Chondrocyte (in vitro differentiated cells): Measurements from ENCODE around the gene HES1. TPM values are rescaled to one million over a fixed set of nuclear protein-coding genes. Genes with fewer than 3 reads are reported as not detected.
A peak's percentile ranks its signal among the peaks of the same experiment; 100 is the strongest.
"Not testable (repeated sequence)": the region's sequence is repeated elsewhere in the genome, so short reads cannot be mapped to it uniquely, and the experiment has no call there.

Source experiments
- DNase-seq: peaks from one replicate; pipeline ENCODE4 v3.0.0; 2021; ENCODE audit warnings: mixed read lengths, low spot score
- H3K27ac Mint-ChIP-seq: one replicate; pipeline ENCODE4 v1.8.0; 2021; ENCODE audit warnings: mild to moderate bottlenecking, moderate library complexity, mixed read lengths; ENCODE audit not compliant: unreplicated experiment
- H3K27me3 Mint-ChIP-seq: 2 replicates; pipeline ENCODE4 v1.8.0; 2021; ENCODE audit warnings: low read depth, mixed read lengths
- H3K36me3 Mint-ChIP-seq: 2 replicates; pipeline ENCODE4 v1.8.0; 2021; ENCODE audit warnings: low read depth, mixed read lengths
- H3K4me1 Mint-ChIP-seq: 2 replicates; pipeline ENCODE4 v1.8.0; 2021; ENCODE audit warnings: low read depth, mild to moderate bottlenecking, mixed read lengths
- H3K4me3 Mint-ChIP-seq: one replicate; pipeline ENCODE4 v1.8.0; 2021; ENCODE audit warnings: mild to moderate bottlenecking, moderate library complexity, mixed read lengths; ENCODE audit not compliant: unreplicated experiment
- H3K9me3 Mint-ChIP-seq: 2 replicates; pipeline ENCODE4 v1.8.0; 2021; ENCODE audit warnings: low read depth, mixed read lengths
- total RNA-seq: library from RNA; stranded (reverse); gene quantifications from 3 replicates; pipeline ENCODE4 v1.2.1, GENCODE V29; 2021
- TF ChIP-seq, protein P1 (sequence below): fragments of 200-600 bp; sonication (generic); IDR thresholded peaks from 2 replicates; pipeline ENCODE4 v1.5.0; 2021; ENCODE audit warnings: antibody characterized with exemption, mild to moderate bottlenecking, moderate library complexity

Gene HES1
- total RNA-seq, 1 donor from 2014 or later = 31.2 TPM

GRCh38 chr3:194089357-194090177, 46.4 kb upstream of the HES1 start:
- peaks cover 54% of the 10 kb centered on the region for H3K4me1 Mint-ChIP-seq

GRCh38 chr3:194090178-194090555, 45.8 kb upstream of the HES1 start:
- H3K9me3 Mint-ChIP-seq, H3K4me3 Mint-ChIP-seq, DNase-seq, H3K27me3 Mint-ChIP-seq, H3K36me3 Mint-ChIP-seq: not testable (repeated sequence)
- Mint-ChIP-seq H3K27ac (peak overlapping the region; percentile 51), H3K4me1 (peaks cover 50% of the 10 kb centered on the region)

More at GRCh38 chr3:194089357-194090177, 46.4 kb upstream of the HES1 start:
- TF ChIP-seq, protein P1, sequence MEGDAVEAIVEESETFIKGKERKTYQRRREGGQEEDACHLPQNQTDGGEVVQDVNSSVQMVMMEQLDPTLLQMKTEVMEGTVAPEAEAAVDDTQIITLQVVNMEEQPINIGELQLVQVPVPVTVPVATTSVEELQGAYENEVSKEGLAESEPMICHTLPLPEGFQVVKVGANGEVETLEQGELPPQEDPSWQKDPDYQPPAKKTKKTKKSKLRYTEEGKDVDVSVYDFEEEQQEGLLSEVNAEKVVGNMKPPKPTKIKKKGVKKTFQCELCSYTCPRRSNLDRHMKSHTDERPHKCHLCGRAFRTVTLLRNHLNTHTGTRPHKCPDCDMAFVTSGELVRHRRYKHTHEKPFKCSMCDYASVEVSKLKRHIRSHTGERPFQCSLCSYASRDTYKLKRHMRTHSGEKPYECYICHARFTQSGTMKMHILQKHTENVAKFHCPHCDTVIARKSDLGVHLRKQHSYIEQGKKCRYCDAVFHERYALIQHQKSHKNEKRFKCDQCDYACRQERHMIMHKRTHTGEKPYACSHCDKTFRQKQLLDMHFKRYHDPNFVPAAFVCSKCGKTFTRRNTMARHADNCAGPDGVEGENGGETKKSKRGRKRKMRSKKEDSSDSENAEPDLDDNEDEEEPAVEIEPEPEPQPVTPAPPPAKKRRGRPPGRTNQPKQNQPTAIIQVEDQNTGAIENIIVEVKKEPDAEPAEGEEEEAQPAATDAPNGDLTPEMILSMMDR = no peak
- DNase-seq = no peak
- Mint-ChIP-seq H3K36me3 (no peaks in the 10 kb centered on the region), H3K27me3 (peaks cover 3% of the 10 kb centered on the region), H3K9me3 (no peaks in the 10 kb centered on the region), H3K4me3 (no peak overlapping the region), H3K27ac (peak overlapping the region; percentile 85)

GRCh38 chr3:194090716-194091115, 45.2 kb upstream of the HES1 start:
- Mint-ChIP-seq H3K4me1 (peaks cover 46% of the 10 kb centered on the region), H3K36me3 (no peaks in the 10 kb centered on the region), H3K9me3 (no peaks in the 10 kb centered on the region), H3K27me3 (peaks cover 8% of the 10 kb centered on the region), H3K4me3 (no peak overlapping the region), H3K27ac (no peak overlapping the region)
- TF ChIP-seq, protein P1 = no peak
- no peak for DNase-seq

GRCh38 chr3:194091141-194091540, 44.8 kb upstream of the HES1 start:
- Mint-ChIP-seq H3K9me3 (no peaks in the 10 kb centered on the region), H3K4me3 (no peak overlapping the region), H3K4me1 (peaks cover 44% of the 10 kb centered on the region), H3K36me3 (no peaks in the 10 kb centered on the region), H3K27me3 (peaks cover 10% of the 10 kb centered on the region), H3K27ac (peak overlapping the region; percentile 22)
- DNase-seq = no peak
- TF ChIP-seq, protein P1 = no peak

DNA sequence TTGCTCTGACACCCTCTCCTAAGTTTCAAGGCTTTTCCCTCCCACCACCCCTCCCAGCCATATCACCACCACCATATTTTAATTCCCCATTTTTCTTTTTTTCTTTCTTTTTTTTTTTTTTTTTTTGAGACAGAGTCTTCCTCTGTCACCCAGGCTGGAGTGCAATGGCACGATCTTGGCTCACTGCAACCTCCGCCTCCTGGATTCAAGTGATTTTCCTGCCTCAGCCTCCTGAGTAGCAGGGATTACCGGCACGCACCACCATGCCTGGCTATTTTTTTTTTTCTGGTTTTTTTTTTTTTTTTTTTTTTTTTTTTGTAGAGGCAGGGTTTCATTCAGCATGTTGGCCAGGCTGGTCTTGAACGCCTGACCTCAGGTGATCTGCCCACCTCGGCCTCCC, 44.1 kb upstream of the HES1 start:
- not testable (repeated sequence) for DNase-seq, H3K27ac Mint-ChIP-seq, H3K36me3 Mint-ChIP-seq, H3K4me3 Mint-ChIP-seq, H3K9me3 Mint-ChIP-seq
- H3K27me3 Mint-ChIP-seq = peaks cover 13% of the 10 kb centered on the region
- peaks cover 36% of the 10 kb centered on the region for H3K4me1 Mint-ChIP-seq

DNA sequence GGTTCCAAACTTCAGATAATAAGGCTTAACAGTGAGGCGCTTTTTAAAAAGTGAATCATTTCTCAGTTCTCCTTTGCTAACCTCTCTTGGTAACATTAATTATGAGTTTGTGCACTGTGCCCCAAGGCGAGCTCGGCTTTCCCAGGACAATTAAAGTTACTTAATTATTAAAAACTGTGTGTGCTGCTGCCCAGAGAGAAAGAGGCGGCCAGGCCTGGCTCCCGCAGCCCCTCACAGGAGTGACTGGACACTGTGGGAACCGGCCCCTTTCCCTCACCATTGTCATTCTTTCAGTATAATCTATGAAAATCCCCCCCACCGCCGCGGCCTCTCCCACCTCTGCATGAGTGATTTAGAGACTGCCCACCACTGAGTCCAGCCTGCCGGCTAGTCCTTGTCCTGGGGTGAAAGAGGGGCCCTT, 43.1 kb upstream of the HES1 start:
- no peaks in the 10 kb centered on the region for H3K9me3 Mint-ChIP-seq

More for the DNA sequence above, 43.1 kb upstream of the HES1 start:
- peaks cover 21% of the 10 kb centered on the region for H3K27me3 Mint-ChIP-seq
- no peak overlapping the region for H3K27ac Mint-ChIP-seq
- TF ChIP-seq, protein P1 = no peak
- no peak for DNase-seq
- H3K36me3 Mint-ChIP-seq = no peaks in the 10 kb centered on the region
- no peak overlapping the region for H3K4me3 Mint-ChIP-seq
- H3K4me1 Mint-ChIP-seq = peaks cover 26% of the 10 kb centered on the region
